WERI-Rb-1 (cell line): ENCODE measurements around the gene TALDO1.

Experiments
- DNase-seq: peaks from one replicate; pipeline ENCODE4 v3.0.0-alpha.2; 2020
- H3K27ac ChIP-seq: fragments of 250-450 bp; sonication (Bioruptor Pico); 2 replicates; pipeline ENCODE4 v1.5.1; 2020; ENCODE audit warnings: mild to moderate bottlenecking, moderate library complexity
- H3K27me3 ChIP-seq: fragments of 250-450 bp; sonication (Bioruptor Pico); 2 replicates; pipeline ENCODE4 v1.5.1; 2021; ENCODE audit warnings: mild to moderate bottlenecking, low read depth, moderate library complexity; ENCODE audit not compliant: insufficient read depth, severe bottlenecking
- H3K36me3 ChIP-seq: fragments of 250-450 bp; sonication (Bioruptor Pico); 2 replicates; pipeline ENCODE4 v1.5.1; 2020; ENCODE audit warnings: mild to moderate bottlenecking, moderate library complexity
- H3K4me3 ChIP-seq: 2 replicates; pipeline ENCODE4 v1.5.1; 2011; ENCODE audit warnings: low read depth, mild to moderate bottlenecking, control low read depth, low read length
- H3K9me3 ChIP-seq: fragments of 250-450 bp; sonication (Bioruptor Pico); 2 replicates; pipeline ENCODE4 v1.5.1; 2021; ENCODE audit warnings: mild to moderate bottlenecking, moderate library complexity; ENCODE audit not compliant: severe bottlenecking
- TF ChIP-seq, protein P1 (sequence below): IDR thresholded peaks from 2 replicates; pipeline ENCODE4 v1.5.1; 2011; ENCODE audit warnings: low read depth, mild to moderate bottlenecking, control low read depth, inconsistent platforms, low read length

The TALDO1 gene

DNA sequence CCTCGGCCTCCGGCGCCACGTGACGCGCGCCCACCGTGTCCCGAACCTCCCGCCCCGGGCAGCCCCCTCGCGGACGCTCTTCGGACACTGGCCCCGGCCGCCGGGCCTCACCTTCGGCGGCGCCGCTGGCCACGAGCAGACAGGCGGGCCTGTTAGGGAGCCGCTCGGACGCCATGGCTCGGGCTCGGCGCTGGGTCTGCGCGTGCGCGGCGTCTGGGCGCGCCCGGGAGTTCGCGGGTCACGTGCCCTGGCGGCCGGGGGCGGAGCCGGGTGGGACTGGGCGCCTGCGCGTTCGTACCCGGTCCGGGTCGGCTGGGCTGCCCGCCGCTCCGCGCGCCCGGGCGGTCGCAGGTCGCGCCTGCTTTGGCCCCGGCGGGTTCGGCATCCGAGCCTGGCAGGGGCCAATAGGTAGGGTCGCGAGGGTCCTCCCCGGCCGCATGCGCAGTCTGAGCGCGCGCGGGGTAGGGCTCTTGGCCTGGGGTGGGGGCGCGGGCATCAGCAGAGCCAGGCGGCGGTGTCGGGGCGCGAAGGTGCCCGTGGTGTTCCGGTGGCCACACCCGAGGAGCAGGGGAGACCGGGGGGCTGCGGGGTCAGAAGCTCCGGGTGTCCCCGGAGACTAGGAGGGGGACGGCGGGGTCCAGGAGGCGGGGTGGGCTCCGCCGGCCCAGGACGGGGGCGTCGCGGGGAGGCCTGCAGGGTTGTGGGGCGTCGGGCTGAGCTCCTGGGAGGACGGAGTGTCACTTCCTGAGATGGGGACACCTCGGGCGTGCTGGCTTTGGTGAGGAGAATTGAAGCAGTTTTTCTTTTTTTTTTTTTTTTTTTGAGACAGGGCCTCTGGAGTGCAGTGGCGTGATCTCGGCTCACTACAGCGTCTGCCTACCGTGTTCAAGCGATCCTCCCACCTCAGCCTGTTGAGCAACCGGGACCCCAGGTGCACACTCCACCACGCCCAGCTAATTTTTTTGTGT is 30.3 kb downstream of the TALDO1 start, which contains the start of gene GATD1:
GATD1 (minus strand) TSS at position 200 of the 968 bp plus-strand sequence; CDS start at position 175, 25 bp downstream.
- peaks cover 26% of the 10 kb centered on the region for H3K36me3 ChIP-seq
- no peaks in the 10 kb centered on the region for H3K27me3 ChIP-seq
- TF ChIP-seq, protein P1, sequence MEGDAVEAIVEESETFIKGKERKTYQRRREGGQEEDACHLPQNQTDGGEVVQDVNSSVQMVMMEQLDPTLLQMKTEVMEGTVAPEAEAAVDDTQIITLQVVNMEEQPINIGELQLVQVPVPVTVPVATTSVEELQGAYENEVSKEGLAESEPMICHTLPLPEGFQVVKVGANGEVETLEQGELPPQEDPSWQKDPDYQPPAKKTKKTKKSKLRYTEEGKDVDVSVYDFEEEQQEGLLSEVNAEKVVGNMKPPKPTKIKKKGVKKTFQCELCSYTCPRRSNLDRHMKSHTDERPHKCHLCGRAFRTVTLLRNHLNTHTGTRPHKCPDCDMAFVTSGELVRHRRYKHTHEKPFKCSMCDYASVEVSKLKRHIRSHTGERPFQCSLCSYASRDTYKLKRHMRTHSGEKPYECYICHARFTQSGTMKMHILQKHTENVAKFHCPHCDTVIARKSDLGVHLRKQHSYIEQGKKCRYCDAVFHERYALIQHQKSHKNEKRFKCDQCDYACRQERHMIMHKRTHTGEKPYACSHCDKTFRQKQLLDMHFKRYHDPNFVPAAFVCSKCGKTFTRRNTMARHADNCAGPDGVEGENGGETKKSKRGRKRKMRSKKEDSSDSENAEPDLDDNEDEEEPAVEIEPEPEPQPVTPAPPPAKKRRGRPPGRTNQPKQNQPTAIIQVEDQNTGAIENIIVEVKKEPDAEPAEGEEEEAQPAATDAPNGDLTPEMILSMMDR, result no peak
- peak; percentile 91 for DNase-seq
- H3K27ac ChIP-seq, result peak within 1 kb of the TSS; percentile 88
- H3K9me3 ChIP-seq, result no peaks in the 10 kb centered on the region
- peak within 1 kb of the TSS; percentile 76 for H3K4me3 ChIP-seq

DNA sequence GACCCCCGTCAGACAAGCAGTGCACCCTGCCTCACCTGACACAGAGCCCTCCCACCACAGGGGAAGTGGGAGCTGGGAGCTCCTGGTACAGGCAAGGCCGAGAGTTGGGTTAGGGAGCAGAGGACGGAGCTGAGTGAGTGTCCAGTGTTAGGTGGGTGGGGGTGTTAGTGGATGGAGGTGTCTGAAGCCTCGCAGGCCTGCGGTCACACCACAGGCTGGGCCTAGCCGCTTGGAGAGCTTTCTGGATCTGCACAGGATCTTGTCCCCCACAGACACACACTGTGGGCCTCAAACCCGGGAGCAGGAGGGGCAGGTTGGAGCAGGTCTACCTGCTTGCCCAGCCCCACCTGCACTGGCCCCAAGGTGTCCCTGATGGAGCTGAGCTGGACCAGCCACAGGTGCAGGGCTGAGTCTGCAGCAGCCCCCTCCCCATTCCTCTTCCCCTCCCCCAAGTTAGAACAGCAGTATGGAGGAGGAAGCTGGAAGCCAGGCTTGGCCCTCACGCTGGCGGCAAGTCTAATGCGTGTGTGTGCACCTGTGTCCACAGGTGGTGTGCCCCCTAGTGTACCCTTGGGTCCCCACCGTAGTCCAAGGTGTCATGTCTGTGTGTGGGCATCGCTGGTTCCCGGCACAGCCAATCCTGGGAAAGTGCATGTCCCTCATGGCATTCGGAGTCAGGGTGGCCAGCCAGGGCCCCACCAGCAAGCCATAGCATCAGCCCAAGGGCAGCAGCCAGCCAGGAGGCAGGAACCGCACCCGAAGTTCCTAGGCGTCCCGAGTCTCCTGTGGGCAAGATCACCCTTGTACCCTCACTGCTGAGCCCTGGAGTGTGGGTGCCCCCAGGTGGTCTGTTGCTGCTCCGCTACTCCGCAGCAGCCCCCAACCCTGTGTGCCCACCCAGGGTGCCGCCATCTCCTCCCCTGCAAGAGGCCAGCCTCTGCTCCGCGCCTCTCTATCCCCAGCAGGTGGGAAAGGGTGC is 32.0 kb downstream of the TALDO1 start:
- no peak for DNase-seq
- TF ChIP-seq, protein P1, result 0 out of 2 replicates have a peak, but pooled peaks have one; percentile 17
- Histone ChIP-seq H3K4me3 (no peak overlapping the region), H3K9me3 (no peaks in the 10 kb centered on the region), H3K27ac (no peak overlapping the region), H3K27me3 (no peaks in the 10 kb centered on the region), H3K36me3 (peaks cover 9% of the 10 kb centered on the region)

DNA sequence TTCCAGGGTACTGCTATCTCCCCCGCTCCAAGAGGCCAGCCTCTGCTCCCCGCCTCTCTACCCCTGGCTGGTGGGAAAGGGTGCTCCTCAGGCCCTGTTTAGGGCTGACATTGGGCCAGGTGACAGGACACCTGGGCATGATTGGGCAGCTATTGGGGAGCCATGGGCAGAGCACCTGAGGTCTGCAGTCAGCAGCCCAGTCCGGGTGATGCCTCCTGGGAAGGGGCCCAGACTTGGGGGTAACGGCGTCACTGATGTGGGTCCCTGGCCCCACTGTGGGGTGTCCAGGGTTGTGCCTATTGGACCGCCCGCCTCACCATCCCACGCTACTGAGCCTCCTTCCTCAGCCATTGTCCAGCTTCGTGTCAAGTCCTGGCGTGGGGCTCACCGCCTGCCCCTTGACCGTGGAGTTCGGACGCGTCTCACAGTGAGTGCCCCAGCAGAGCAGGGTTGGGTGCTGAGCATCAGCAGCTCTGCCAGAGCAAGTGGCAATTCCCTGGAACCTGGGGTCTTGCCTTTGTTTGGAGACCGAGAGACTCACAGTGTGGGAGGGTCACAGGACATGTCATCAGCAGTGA is 32.8 kb downstream of the TALDO1 start:
- TF ChIP-seq, protein P1, result no peak
- H3K9me3 ChIP-seq, result no peaks in the 10 kb centered on the region
- H3K27me3 ChIP-seq, result no peaks in the 10 kb centered on the region
- peaks cover 5% of the 10 kb centered on the region for H3K36me3 ChIP-seq
- DNase-seq, result no peak
- H3K27ac ChIP-seq, result no peak overlapping the region
- H3K4me3 ChIP-seq, result no peak overlapping the region

DNA sequence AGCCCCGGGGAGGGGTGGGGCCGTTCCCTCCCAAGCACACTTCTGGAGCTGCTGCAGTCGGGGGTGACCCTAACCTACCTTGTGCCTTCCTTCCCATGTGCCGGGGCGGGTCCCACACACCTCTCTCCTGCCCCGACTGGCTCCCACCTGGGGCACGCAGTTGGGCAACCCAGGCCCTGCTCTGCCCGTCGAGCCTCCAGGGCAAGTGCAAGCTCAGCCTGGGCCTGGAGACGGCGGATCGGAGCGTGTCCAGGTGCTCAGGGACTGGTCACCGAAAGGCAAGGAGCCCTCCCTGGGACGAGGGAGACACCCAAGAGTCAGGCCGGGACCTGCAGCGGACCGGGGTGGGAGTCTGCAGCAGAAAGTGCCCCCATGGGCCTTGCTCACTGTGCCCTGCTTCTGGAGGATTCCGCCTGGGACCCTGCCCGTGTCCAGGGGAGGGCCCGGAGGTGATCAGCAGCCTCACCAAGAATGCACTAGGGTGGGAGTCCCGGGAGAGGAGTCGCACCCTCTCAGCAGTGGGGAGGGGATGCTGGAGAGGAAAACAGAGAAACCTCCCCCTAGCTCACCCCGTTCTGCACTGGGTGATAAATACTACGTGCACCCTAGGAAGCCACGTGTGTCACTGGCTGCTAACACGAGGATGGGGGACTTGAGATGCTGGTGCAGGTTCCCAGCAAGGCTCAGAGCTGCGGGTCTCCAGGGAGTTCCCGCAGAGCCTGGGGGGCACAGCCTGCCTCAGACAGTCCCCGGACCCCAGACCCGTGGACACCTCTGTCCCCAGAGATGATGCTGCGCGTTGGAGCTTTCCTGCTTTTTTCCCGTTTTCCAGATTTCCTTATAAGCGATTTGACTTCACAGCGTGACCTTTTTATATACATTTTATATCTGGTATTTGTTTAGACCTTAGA is 35.3 kb downstream of the TALDO1 start:
- TF ChIP-seq, protein P1, result no peak
- Histone ChIP-seq H3K27me3 (no peaks in the 10 kb centered on the region), H3K9me3 (no peaks in the 10 kb centered on the region), H3K4me3 (no peak overlapping the region), H3K36me3 (peaks cover 5% of the 10 kb centered on the region), H3K27ac (peak overlapping the region; percentile 44; the same call in 1 of the 2 replicates)
- DNase-seq, result no peak
